HEK293 (cell line): ENCODE measurements around the gene SHC4.

Source experiments
- HOXD13 ChIP-seq: sonication (generic); formaldehyde crosslinking; IDR thresholded peaks from 2 replicates; pipeline ENCODE4 v1.8.0; 2022; ENCODE audit warnings: missing genetic modification reagents, borderline replicate concordance
- KLF1 ChIP-seq: fragments of 450-650 bp; formaldehyde crosslinking; IDR thresholded peaks from 2 replicates; pipeline ENCODE4 v1.5.1; 2016; ENCODE audit warnings: missing biosample characterization, missing genetic modification characterization
- KLF16 ChIP-seq: fragments of 450-650 bp; formaldehyde crosslinking; IDR thresholded peaks from 2 replicates; pipeline ENCODE4 v1.5.1; 2017; ENCODE audit warnings: missing biosample characterization, missing genetic modification characterization
- OSR2 ChIP-seq: fragments of 450-650 bp; formaldehyde crosslinking; IDR thresholded peaks from 2 replicates; pipeline ENCODE4 v1.5.1; 2016; ENCODE audit warnings: missing biosample characterization, missing genetic modification characterization
- TRIM28 ChIP-seq: IDR thresholded peaks from 2 replicates; pipeline ENCODE4 v1.6.1; 2011; ENCODE audit warnings: low read length, control low read depth, borderline replicate concordance
- ZNF112 ChIP-seq: fragments of 450-650 bp; formaldehyde crosslinking; IDR thresholded peaks from 2 replicates; pipeline ENCODE4 v1.5.0; 2017; ENCODE audit warnings: missing biosample characterization, missing genetic modification characterization
- ZNF114 ChIP-seq: fragments of 450-650 bp; formaldehyde crosslinking; IDR thresholded peaks from 2 replicates; pipeline ENCODE4 v1.5.0; 2017; ENCODE audit warnings: missing biosample characterization, missing genetic modification characterization
- ZNF133 ChIP-seq: fragments of 450-650 bp; formaldehyde crosslinking; IDR thresholded peaks from 2 replicates; pipeline ENCODE4 v1.5.1; 2016; ENCODE audit warnings: missing biosample characterization, missing genetic modification characterization
- ZNF146 ChIP-seq: fragments of 450-650 bp; formaldehyde crosslinking; IDR thresholded peaks from 2 replicates; pipeline ENCODE4 v1.5.1; 2016; ENCODE audit warnings: missing biosample characterization, missing genetic modification characterization
- ZNF239 ChIP-seq: fragments of 450-650 bp; formaldehyde crosslinking; IDR thresholded peaks from 2 replicates; pipeline ENCODE4 v1.5.1; 2016; ENCODE audit warnings: missing biosample characterization, missing genetic modification characterization
- ZNF350 ChIP-seq: fragments of 450-650 bp; formaldehyde crosslinking; IDR thresholded peaks from 2 replicates; pipeline ENCODE4 v1.5.0; 2017; ENCODE audit warnings: missing biosample characterization, mild to moderate bottlenecking, missing genetic modification characterization
- ZNF394 ChIP-seq: fragments of 450-650 bp; formaldehyde crosslinking; IDR thresholded peaks from 2 replicates; pipeline ENCODE4 v1.5.1; 2016; ENCODE audit warnings: missing biosample characterization, missing genetic modification characterization, mild to moderate bottlenecking, moderate library complexity, borderline replicate concordance
- ZNF501 ChIP-seq: fragments of 450-650 bp; formaldehyde crosslinking; IDR thresholded peaks from 2 replicates; pipeline ENCODE4 v1.5.1; 2016; ENCODE audit warnings: missing biosample characterization, missing genetic modification characterization
- ZNF561 ChIP-seq: fragments of 450-650 bp; IDR thresholded peaks from 2 replicates; pipeline ENCODE4 v1.5.1; 2018; ENCODE audit warnings: missing biosample characterization, missing genetic modification characterization, borderline replicate concordance
- ZNF629 ChIP-seq: fragments of 450-650 bp; formaldehyde crosslinking; IDR thresholded peaks from 2 replicates; pipeline ENCODE4 v1.5.1; 2017; ENCODE audit warnings: missing biosample characterization, missing genetic modification characterization
- ZNF707 ChIP-seq: fragments of 450-650 bp; formaldehyde crosslinking; IDR thresholded peaks from 2 replicates; pipeline ENCODE4 v1.5.1; 2016; ENCODE audit warnings: missing biosample characterization, missing genetic modification characterization
- ZSCAN16 ChIP-seq: fragments of 450-650 bp; formaldehyde crosslinking; IDR thresholded peaks from 2 replicates; pipeline ENCODE4 v1.5.1; 2016; ENCODE audit warnings: missing biosample characterization, missing genetic modification characterization
- ZSCAN30 ChIP-seq: fragments of 450-650 bp; IDR thresholded peaks from 2 replicates; pipeline ENCODE4 v1.5.1; 2018; ENCODE audit warnings: missing biosample characterization, mild to moderate bottlenecking, missing genetic modification characterization, moderate library complexity
- TF ChIP-seq, protein P1 (sequence below): fragments of 450-650 bp; IDR thresholded peaks from 2 replicates; pipeline ENCODE4 v1.5.1; 2018; ENCODE audit warnings: missing biosample characterization, mild to moderate bottlenecking, missing genetic modification characterization
- TF ChIP-seq, protein P2 (sequence below): fragments of 450-650 bp; formaldehyde crosslinking; IDR thresholded peaks from 2 replicates; pipeline ENCODE4 v1.5.1; 2016; ENCODE audit warnings: missing biosample characterization, missing genetic modification characterization
- TF ChIP-seq, protein P3 (sequence below): fragments of 450-650 bp; formaldehyde crosslinking; IDR thresholded peaks from 2 replicates; pipeline ENCODE4 v1.5.1; 2016; ENCODE audit warnings: missing biosample characterization, missing genetic modification characterization, borderline replicate concordance
- TF ChIP-seq, protein P4 (sequence below): fragments of 450-650 bp; formaldehyde crosslinking; IDR thresholded peaks from 2 replicates; pipeline ENCODE4 v1.5.1; 2016; ENCODE audit warnings: missing biosample characterization, missing genetic modification characterization
- TF ChIP-seq, protein P5 (sequence below): IDR thresholded peaks from 2 replicates; pipeline ENCODE4 v1.6.1; 2011; ENCODE audit warnings: mild to moderate bottlenecking, low read depth, low read length, borderline replicate concordance
- TF ChIP-seq, protein P6 (sequence below): fragments of 450-650 bp; formaldehyde crosslinking; IDR thresholded peaks from 2 replicates; pipeline ENCODE4 v1.5.1; 2017; ENCODE audit warnings: missing biosample characterization, mild to moderate bottlenecking, missing genetic modification characterization, moderate library complexity
- TF ChIP-seq, protein P7 (sequence below): fragments of 450-650 bp; formaldehyde crosslinking; IDR thresholded peaks from 2 replicates; pipeline ENCODE4 v1.5.1; 2016; ENCODE audit warnings: missing biosample characterization, missing genetic modification characterization

Gene SHC4

DNA sequence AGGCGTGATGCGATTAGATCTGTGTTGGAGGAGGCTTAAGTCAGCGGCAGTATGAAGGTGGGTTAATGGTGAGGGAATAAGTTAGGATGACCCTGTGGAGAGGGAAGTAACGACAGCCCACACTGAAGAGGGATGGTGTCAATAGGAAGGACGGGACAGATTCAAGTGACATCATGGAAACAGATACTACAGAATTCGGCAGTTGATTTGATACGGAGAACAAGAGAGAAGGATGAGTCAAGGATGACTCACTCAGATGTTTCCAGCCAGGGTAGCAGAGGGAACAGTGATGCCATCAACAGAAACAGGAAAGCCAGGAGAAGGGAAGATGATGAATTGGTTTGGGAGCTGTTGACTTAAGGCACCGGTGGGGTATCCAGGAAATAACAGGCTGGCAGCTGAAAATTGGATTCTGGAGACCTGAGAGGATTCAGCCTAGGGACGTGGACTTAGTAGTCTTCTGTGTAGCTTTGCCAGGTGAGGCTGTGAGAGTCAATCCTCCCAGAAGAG, 38.0 kb downstream of the SHC4 start (continued):
- TF ChIP-seq, protein P1, sequence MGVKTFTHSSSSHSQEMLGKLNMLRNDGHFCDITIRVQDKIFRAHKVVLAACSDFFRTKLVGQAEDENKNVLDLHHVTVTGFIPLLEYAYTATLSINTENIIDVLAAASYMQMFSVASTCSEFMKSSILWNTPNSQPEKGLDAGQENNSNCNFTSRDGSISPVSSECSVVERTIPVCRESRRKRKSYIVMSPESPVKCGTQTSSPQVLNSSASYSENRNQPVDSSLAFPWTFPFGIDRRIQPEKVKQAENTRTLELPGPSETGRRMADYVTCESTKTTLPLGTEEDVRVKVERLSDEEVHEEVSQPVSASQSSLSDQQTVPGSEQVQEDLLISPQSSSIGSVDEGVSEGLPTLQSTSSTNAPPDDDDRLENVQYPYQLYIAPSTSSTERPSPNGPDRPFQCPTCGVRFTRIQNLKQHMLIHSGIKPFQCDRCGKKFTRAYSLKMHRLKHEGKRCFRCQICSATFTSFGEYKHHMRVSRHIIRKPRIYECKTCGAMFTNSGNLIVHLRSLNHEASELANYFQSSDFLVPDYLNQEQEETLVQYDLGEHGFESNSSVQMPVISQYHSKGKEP (tag by site-specific recombination) = no peak
- TF ChIP-seq ZNF394 (peak; percentile 61; the same call in 1 of the 2 replicates), ZNF629 (tag by site-specific recombination) (peak; percentile 99), ZSCAN30 (tag by site-specific recombination) (no peak), ZSCAN16 (no peak), KLF16 (tag by site-specific recombination) (no peak), ZNF133 (no peak), TRIM28 (no peak), ZNF561 (no peak), ZNF350 (tag by site-specific recombination) (no peak), KLF1 (tag by site-specific recombination) (no peak), ZNF112 (tag by site-specific recombination) (no peak), ZNF707 (tag by site-specific recombination) (no peak), ZNF146 (tag by site-specific recombination) (no peak), HOXD13 (CRISPR knock-in tag) (no peak), ZNF239 (no peak), ZNF501 (no peak), OSR2 (peak; percentile 72), ZNF114 (tag by site-specific recombination) (no peak)
- TF ChIP-seq, protein P2, sequence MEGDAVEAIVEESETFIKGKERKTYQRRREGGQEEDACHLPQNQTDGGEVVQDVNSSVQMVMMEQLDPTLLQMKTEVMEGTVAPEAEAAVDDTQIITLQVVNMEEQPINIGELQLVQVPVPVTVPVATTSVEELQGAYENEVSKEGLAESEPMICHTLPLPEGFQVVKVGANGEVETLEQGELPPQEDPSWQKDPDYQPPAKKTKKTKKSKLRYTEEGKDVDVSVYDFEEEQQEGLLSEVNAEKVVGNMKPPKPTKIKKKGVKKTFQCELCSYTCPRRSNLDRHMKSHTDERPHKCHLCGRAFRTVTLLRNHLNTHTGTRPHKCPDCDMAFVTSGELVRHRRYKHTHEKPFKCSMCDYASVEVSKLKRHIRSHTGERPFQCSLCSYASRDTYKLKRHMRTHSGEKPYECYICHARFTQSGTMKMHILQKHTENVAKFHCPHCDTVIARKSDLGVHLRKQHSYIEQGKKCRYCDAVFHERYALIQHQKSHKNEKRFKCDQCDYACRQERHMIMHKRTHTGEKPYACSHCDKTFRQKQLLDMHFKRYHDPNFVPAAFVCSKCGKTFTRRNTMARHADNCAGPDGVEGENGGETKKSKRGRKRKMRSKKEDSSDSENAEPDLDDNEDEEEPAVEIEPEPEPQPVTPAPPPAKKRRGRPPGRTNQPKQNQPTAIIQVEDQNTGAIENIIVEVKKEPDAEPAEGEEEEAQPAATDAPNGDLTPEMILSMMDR (tag by site-specific recombination) = no peak
- TF ChIP-seq, protein P3, sequence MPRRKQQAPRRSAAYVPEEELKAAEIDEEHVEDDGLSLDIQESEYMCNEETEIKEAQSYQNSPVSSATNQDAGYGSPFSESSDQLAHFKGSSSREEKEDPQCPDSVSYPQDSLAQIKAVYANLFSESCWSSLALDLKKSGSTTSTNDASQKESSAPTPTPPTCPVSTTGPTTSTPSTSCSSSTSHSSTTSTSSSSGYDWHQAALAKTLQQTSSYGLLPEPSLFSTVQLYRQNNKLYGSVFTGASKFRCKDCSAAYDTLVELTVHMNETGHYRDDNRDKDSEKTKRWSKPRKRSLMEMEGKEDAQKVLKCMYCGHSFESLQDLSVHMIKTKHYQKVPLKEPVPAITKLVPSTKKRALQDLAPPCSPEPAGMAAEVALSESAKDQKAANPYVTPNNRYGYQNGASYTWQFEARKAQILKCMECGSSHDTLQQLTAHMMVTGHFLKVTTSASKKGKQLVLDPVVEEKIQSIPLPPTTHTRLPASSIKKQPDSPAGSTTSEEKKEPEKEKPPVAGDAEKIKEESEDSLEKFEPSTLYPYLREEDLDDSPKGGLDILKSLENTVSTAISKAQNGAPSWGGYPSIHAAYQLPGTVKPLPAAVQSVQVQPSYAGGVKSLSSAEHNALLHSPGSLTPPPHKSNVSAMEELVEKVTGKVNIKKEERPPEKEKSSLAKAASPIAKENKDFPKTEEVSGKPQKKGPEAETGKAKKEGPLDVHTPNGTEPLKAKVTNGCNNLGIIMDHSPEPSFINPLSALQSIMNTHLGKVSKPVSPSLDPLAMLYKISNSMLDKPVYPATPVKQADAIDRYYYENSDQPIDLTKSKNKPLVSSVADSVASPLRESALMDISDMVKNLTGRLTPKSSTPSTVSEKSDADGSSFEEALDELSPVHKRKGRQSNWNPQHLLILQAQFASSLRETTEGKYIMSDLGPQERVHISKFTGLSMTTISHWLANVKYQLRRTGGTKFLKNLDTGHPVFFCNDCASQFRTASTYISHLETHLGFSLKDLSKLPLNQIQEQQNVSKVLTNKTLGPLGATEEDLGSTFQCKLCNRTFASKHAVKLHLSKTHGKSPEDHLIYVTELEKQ = peak; percentile 90
- TF ChIP-seq, protein P4, sequence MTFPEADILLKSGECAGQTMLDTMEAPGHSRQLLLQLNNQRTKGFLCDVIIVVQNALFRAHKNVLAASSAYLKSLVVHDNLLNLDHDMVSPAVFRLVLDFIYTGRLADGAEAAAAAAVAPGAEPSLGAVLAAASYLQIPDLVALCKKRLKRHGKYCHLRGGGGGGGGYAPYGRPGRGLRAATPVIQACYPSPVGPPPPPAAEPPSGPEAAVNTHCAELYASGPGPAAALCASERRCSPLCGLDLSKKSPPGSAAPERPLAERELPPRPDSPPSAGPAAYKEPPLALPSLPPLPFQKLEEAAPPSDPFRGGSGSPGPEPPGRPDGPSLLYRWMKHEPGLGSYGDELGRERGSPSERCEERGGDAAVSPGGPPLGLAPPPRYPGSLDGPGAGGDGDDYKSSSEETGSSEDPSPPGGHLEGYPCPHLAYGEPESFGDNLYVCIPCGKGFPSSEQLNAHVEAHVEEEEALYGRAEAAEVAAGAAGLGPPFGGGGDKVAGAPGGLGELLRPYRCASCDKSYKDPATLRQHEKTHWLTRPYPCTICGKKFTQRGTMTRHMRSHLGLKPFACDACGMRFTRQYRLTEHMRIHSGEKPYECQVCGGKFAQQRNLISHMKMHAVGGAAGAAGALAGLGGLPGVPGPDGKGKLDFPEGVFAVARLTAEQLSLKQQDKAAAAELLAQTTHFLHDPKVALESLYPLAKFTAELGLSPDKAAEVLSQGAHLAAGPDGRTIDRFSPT (tag by site-specific recombination) = peak; percentile 92
- TF ChIP-seq, protein P5, sequence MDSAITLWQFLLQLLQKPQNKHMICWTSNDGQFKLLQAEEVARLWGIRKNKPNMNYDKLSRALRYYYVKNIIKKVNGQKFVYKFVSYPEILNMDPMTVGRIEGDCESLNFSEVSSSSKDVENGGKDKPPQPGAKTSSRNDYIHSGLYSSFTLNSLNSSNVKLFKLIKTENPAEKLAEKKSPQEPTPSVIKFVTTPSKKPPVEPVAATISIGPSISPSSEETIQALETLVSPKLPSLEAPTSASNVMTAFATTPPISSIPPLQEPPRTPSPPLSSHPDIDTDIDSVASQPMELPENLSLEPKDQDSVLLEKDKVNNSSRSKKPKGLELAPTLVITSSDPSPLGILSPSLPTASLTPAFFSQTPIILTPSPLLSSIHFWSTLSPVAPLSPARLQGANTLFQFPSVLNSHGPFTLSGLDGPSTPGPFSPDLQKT = no peak
- TF ChIP-seq, protein P6, sequence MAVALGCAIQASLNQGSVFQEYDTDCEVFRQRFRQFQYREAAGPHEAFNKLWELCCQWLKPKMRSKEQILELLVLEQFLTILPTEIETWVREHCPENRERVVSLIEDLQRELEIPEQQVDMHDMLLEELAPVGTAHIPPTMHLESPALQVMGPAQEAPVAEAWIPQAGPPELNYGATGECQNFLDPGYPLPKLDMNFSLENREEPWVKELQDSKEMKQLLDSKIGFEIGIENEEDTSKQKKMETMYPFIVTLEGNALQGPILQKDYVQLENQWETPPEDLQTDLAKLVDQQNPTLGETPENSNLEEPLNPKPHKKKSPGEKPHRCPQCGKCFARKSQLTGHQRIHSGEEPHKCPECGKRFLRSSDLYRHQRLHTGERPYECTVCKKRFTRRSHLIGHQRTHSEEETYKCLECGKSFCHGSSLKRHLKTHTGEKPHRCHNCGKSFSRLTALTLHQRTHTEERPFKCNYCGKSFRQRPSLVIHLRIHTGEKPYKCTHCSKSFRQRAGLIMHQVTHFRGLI (tag by site-specific recombination) = no peak
- TF ChIP-seq, protein P7, sequence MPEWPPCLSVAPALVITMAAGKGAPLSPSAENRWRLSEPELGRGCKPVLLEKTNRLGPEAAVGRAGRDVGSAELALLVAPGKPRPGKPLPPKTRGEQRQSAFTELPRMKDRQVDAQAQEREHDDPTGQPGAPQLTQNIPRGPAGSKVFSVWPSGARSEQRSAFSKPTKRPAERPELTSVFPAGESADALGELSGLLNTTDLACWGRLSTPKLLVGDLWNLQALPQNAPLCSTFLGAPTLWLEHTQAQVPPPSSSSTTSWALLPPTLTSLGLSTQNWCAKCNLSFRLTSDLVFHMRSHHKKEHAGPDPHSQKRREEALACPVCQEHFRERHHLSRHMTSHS = no peak
